Measurements from ENCODE around the gene C9orf78.
A peak's percentile ranks its signal among the peaks of the same experiment; 100 is the strongest.
"Not testable (repeated sequence)": the region's sequence is repeated elsewhere in the genome, so short reads cannot be mapped to it uniquely, and the experiment has no call there.

The C9orf78 gene

GRCh38 chr9:129802833-129803675 lies 32.0 kb downstream of the C9orf78 start, which contains the start of gene TOR1B:
TSS of gene TOR1B (plus strand) at chr9:129803184. CDS start at chr9:129803213, 29 bp downstream.
- peak within 1 kb of the TSS; percentile 74 for H3K4me3 ChIP-seq (replicated peaks; ENCODE audit: low read depth, low read length)
- peak; percentile 69 for DNase-seq (ENCODE audit: extremely low read depth, low read depth)
- no peak for TF ChIP-seq CTCF (IDR thresholded peaks at IDR 0.05; ENCODE audit: low read depth, low read length, missing control alignments)

GRCh38 chr9:129801504-129801903 lies 33.6 kb downstream of the C9orf78 start:
- DNase-seq (ENCODE audit: extremely low read depth, low read depth), result no peak
- no peak overlapping the region for H3K4me3 ChIP-seq (replicated peaks; ENCODE audit: low read depth, low read length)
- no peak for TF ChIP-seq CTCF (IDR thresholded peaks at IDR 0.05; ENCODE audit: low read depth, low read length, missing control alignments)

GRCh38 chr9:129798973-129799372 lies 36.1 kb downstream of the C9orf78 start:
- H3K4me3 ChIP-seq (replicated peaks; ENCODE audit: low read depth, low read length), result no peak overlapping the region
- no peak for TF ChIP-seq CTCF (IDR thresholded peaks at IDR 0.05; ENCODE audit: low read depth, low read length, missing control alignments)
- no peak for DNase-seq (ENCODE audit: extremely low read depth, low read depth)

GRCh38 chr9:129796029-129796428 lies 39.0 kb downstream of the C9orf78 start:
- H3K4me3 ChIP-seq (replicated peaks; ENCODE audit: low read depth, low read length); DNase-seq (ENCODE audit: extremely low read depth, low read depth): not testable (repeated sequence)

- TF ChIP-seq CTCF (IDR thresholded peaks at IDR 0.05; ENCODE audit: low read depth, low read length, missing control alignments), result no peak
- no peak for DNase-seq (ENCODE audit: extremely low read depth, low read depth)
- no peak overlapping the region for H3K4me3 ChIP-seq (replicated peaks; ENCODE audit: low read depth, low read length)
Measured at GRCh38 chr9:129794549-129794948, 40.5 kb downstream of the C9orf78 start.

- DNase-seq (ENCODE audit: extremely low read depth, low read depth), result no peak
- H3K4me3 ChIP-seq (replicated peaks; ENCODE audit: low read depth, low read length), result no peak overlapping the region
- no peak for TF ChIP-seq CTCF (IDR thresholded peaks at IDR 0.05; ENCODE audit: low read depth, low read length, missing control alignments)
Measured at GRCh38 chr9:129786481-129786880, 48.6 kb downstream of the C9orf78 start.

GRCh38 chr9:129785866-129786265 lies 49.2 kb downstream of the C9orf78 start:
- DNase-seq (ENCODE audit: extremely low read depth, low read depth), result no peak
- no peak overlapping the region for H3K4me3 ChIP-seq (replicated peaks; ENCODE audit: low read depth, low read length)
- TF ChIP-seq CTCF (IDR thresholded peaks at IDR 0.05; ENCODE audit: low read depth, low read length, missing control alignments), result no peak

GRCh38 chr9:129784970-129785369 lies 50.1 kb downstream of the C9orf78 start:
- not testable (repeated sequence) for H3K4me3 ChIP-seq (replicated peaks; ENCODE audit: low read depth, low read length); DNase-seq (ENCODE audit: extremely low read depth, low read depth)

All from HFF-Myc (cell line).